OCI-LY3 (cell line): ENCODE measurements around the gene FAAP20.

ENCODE experiments used
- H2AFZ ChIP-seq: fragments of 200-600, 300-600 bp; shearing (Covaris generic); 2 replicates; pipeline ENCODE4 v1.6.0; 2014; ENCODE audit warnings: antibody characterized with exemption, low read depth, low read length
- H3K27ac ChIP-seq: fragments of 200-600, 300-600 bp; sonication (generic); 2 replicates; pipeline ENCODE4 v1.5.1; 2014; ENCODE audit warnings: mild to moderate bottlenecking, low read length, moderate library complexity, mixed read lengths
- H3K27me3 ChIP-seq: fragments of 200-600, 300-600 bp; sonication (generic); 2 replicates; pipeline ENCODE4 v1.6.1; 2014; ENCODE audit warnings: low read depth, low read length, mixed read lengths
- H3K36me3 ChIP-seq: fragments of 200-600, 300-600 bp; sonication (generic); replicated peaks from 2 replicates; pipeline ENCODE3; 2014; ENCODE audit warnings: low read depth, low read length, mixed read lengths
- H3K4me1 ChIP-seq: fragments of 300-600, 200-600 bp; sonication (generic); 2 replicates; pipeline ENCODE4 v1.6.1; 2014; ENCODE audit warnings: low read length, mixed read lengths
- H3K4me2 ChIP-seq: fragments of 200-600, 300-600 bp; sonication (generic); 2 replicates; pipeline ENCODE4 v1.6.1; 2014; ENCODE audit warnings: low read length, mixed read lengths
- H3K4me3 ChIP-seq: fragments of 300-600, 200-600 bp; sonication (generic); 2 replicates; pipeline ENCODE4 v1.5.1; 2014; ENCODE audit warnings: antibody characterized with exemption, mild to moderate bottlenecking, low read length, moderate library complexity
- H3K79me2 ChIP-seq: fragments of 300-600, 200-600 bp; shearing (Covaris generic); 2 replicates; pipeline ENCODE4 v1.6.1; 2014; ENCODE audit warnings: mild to moderate bottlenecking, low read length, mixed read lengths
- H3K9ac ChIP-seq: fragments of 300-600, 200-600 bp; shearing (Covaris generic); 2 replicates; pipeline ENCODE4 v1.6.0; 2014; ENCODE audit warnings: mild to moderate bottlenecking, low read length, moderate library complexity
- H3K9me3 ChIP-seq: fragments of 200-600, 300-600 bp; shearing (Covaris generic); 2 replicates; pipeline ENCODE4 v1.6.1; 2014; ENCODE audit warnings: low read length, mixed read lengths; ENCODE audit not compliant: insufficient read depth
- H4K20me1 ChIP-seq: fragments of 200-600, 300-600 bp; sonication (generic); 2 replicates; pipeline ENCODE4 v1.6.1; 2016; ENCODE audit warnings: low read length, mixed read lengths; ENCODE audit not compliant: insufficient read depth
- EZH2phosphoT487 ChIP-seq: fragments of 200-600 bp; shearing (Covaris generic); IDR thresholded peaks from 2 replicates; pipeline ENCODE4 v1.6.1; 2018; ENCODE audit warnings: antibody characterized with exemption, mixed run types, low read depth
- TF ChIP-seq, protein P1 (sequence below): fragments of 200-600, 300-600 bp; sonication (generic); IDR thresholded peaks from 2 replicates; pipeline ENCODE4 v1.5.1; 2014; ENCODE audit warnings: antibody characterized with exemption, low read length, low read depth

The FAAP20 gene

DNA sequence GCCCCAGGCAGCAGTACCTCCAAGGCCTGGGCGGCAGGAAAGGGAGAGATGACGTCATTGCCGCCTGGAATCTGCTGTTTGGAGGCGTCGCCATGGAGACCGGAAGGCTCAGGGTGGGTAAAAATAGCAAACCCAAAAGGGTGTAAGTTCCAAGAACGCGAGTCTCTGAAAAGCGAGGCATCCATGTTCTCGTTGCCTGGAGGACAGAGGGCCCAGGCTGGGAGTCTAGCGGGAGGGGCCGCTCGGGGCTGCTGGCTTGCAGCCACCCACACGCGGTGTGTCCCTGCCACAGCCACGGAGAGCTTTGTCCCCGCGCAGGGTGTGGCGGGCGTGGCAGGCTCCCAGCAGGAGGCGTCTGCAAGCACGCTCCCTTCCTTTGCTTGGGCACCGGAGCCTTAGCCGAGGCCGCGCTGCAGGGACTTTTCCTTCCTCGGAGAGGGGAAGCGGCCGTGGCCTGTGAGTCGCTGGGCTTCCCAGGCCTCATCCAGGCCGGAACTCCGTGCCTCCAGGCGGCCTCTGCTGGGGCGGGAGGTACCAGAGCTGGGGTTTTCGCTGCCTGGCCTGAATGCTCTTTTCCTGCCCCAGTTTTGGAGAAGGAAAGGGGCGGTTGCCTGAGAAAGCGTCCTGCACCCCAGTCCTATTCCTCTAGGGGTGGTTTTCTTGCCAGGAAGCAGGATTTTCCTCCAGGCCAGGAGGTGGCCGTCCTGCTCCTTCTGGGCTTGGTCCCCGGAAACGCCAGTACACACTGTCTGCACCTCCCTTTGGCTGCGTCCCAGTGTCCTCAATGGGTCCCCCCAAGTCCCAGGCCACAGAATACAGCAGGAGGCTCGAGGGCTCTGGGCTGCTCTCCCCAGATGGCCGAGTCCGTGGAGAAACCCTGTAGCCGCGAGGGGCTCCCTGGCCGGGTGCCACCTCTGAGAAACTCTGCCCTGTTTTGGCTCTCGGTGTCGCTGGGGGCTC is 18.2 kb upstream of the FAAP20 start:
- Histone ChIP-seq H3K27ac (no peak overlapping the region), H3K27me3 (no peaks in the 10 kb centered on the region), H3K79me2 (no peaks in the 10 kb centered on the region), H3K4me3 (no peak overlapping the region), H2AFZ (no peak overlapping the region), H3K4me2 (no peak overlapping the region), H4K20me1 (no peaks in the 10 kb centered on the region), H3K9ac (no peak overlapping the region), H3K4me1 (no peaks in the 10 kb centered on the region), H3K36me3 (no peaks in the 10 kb centered on the region), H3K9me3 (no peaks in the 10 kb centered on the region)
- TF ChIP-seq, protein P1, sequence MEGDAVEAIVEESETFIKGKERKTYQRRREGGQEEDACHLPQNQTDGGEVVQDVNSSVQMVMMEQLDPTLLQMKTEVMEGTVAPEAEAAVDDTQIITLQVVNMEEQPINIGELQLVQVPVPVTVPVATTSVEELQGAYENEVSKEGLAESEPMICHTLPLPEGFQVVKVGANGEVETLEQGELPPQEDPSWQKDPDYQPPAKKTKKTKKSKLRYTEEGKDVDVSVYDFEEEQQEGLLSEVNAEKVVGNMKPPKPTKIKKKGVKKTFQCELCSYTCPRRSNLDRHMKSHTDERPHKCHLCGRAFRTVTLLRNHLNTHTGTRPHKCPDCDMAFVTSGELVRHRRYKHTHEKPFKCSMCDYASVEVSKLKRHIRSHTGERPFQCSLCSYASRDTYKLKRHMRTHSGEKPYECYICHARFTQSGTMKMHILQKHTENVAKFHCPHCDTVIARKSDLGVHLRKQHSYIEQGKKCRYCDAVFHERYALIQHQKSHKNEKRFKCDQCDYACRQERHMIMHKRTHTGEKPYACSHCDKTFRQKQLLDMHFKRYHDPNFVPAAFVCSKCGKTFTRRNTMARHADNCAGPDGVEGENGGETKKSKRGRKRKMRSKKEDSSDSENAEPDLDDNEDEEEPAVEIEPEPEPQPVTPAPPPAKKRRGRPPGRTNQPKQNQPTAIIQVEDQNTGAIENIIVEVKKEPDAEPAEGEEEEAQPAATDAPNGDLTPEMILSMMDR = no peak
- no peak for TF ChIP-seq EZH2phosphoT487

DNA sequence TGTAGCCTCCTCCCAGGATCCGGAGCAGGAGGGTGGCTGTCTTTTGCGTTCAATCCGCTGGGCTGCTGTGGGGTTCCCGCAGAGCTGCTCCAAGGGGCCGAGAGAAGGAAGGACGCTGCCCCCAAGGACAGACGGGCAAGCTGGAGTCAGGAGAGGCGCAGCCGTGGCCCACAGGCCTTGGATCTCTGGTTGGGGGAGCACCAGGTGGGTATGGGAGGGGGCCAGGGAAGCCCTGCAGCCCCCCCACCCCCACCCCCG is 17.6 kb upstream of the FAAP20 start:
- Histone ChIP-seq H3K79me2 (no peaks in the 10 kb centered on the region), H3K36me3 (no peaks in the 10 kb centered on the region), H3K4me2 (no peak overlapping the region), H3K27me3 (no peaks in the 10 kb centered on the region), H3K9ac (no peak overlapping the region), H2AFZ (no peak overlapping the region), H3K4me1 (no peaks in the 10 kb centered on the region), H3K4me3 (no peak overlapping the region), H4K20me1 (no peaks in the 10 kb centered on the region), H3K9me3 (no peaks in the 10 kb centered on the region), H3K27ac (no peak overlapping the region)
- no peak for TF ChIP-seq EZH2phosphoT487
- TF ChIP-seq, protein P1 = no peak

DNA sequence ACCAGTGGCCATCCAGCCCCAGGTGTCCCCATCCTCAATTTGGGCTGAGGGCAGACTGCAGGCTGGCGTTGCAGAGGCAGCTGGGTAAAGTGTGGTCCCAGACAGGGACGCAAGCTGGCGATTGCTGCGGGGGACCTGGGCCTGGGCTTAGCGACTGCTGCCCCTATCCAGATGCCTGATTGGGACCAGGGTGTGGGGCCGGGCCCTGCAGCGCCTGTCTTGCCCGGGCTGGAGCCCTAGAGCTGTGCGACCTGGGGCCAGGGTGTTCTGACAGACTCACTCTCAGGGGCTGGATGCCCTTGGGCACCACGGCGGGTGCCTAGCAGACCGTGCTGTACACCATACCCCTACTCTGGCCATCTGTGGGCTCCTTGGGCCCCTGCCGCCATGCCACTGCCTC is 16.2 kb upstream of the FAAP20 start:
- Histone ChIP-seq H3K27ac (no peak overlapping the region), H3K9me3 (no peaks in the 10 kb centered on the region), H3K27me3 (no peaks in the 10 kb centered on the region), H3K4me2 (no peak overlapping the region), H4K20me1 (no peaks in the 10 kb centered on the region), H3K36me3 (no peaks in the 10 kb centered on the region), H3K9ac (no peak overlapping the region), H3K4me1 (no peaks in the 10 kb centered on the region), H2AFZ (no peak overlapping the region), H3K4me3 (no peak overlapping the region), H3K79me2 (no peaks in the 10 kb centered on the region)
- TF ChIP-seq, protein P1 = no peak
- TF ChIP-seq EZH2phosphoT487 = no peak

- no peaks in the 10 kb centered on the region for H3K27me3 ChIP-seq
- H3K27ac ChIP-seq = no peak overlapping the region
- H4K20me1 ChIP-seq = no peaks in the 10 kb centered on the region
These were observed 15.6 kb upstream of the FAAP20 start for GRCh38 chr1:2210084-2210653.

More at GRCh38 chr1:2210084-2210653, 15.6 kb upstream of the FAAP20 start:
- Histone ChIP-seq H3K4me2 (no peak overlapping the region), H3K9me3 (no peaks in the 10 kb centered on the region), H3K4me3 (no peak overlapping the region), H3K9ac (no peak overlapping the region), H2AFZ (no peak overlapping the region), H3K4me1 (no peaks in the 10 kb centered on the region), H3K36me3 (no peaks in the 10 kb centered on the region), H3K79me2 (no peaks in the 10 kb centered on the region)
- TF ChIP-seq EZH2phosphoT487 = no peak
- TF ChIP-seq, protein P1 = no peak
